Metanephros (tissue), 2 donors: Measurements from ENCODE around the gene SPATA2. TPM values are rescaled to one million over a fixed set of nuclear protein-coding genes. Genes with fewer than 3 reads are reported as not detected.

Source experiments
- small RNA-seq: library from RNA; depleted of rRNA; stranded (forward); fragments of <200 nt; gene quantifications from one replicate; pipeline ENCODE3, GENCODE V24; 2014; ENCODE audit warnings: low replicate concordance
- total RNA-seq: library from RNA; depleted of rRNA; stranded (reverse); fragments of >200 nt; gene quantifications from one replicate; pipeline ENCODE4 v1.2.3, GENCODE V29; 2014

Gene SPATA2, protein sequence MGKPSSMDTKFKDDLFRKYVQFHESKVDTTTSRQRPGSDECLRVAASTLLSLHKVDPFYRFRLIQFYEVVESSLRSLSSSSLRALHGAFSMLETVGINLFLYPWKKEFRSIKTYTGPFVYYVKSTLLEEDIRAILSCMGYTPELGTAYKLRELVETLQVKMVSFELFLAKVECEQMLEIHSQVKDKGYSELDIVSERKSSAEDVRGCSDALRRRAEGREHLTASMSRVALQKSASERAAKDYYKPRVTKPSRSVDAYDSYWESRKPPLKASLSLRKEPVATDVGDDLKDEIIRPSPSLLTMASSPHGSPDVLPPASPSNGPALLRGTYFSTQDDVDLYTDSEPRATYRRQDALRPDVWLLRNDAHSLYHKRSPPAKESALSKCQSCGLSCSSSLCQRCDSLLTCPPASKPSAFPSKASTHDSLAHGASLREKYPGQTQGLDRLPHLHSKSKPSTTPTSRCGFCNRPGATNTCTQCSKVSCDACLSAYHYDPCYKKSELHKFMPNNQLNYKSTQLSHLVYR
- 4.7 TPM for total RNA-seq

DNA sequence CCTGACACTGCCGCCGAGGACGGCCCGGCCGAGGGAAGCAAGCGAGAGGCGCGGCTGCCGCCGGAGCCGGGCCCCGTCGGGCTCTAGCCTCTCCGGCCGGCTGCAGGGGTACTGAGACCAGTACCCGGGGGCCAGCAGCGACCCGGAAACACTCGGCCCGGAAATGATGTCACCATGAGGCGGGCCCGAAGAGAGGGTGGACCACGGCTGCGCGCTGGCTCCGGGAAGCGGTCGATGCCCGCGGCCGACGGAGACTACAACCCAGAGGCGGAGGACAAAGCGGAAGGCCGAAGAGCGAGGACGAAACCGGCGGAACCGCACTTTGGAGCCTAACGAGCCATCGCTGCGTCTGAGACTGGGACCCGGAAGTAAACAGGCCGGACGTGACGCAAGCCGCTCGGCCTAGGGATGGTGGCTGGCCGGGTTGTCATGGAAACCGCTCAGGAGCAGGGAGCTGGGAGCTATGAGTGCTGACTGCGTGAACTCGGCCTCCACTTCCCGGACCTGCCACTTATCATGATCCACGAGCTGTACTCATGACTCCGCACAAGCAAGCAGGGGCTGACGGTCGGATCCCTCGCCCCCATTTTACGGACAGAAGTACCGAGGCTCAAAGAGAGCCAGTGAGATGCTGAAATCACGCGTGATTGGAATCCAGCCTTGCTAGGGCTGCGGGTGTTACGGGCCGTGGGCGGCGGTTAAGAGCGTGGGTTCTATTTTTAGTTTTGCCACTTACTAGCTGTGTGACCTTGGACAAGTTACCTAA lies at the start of gene SPATA2:
TSS of gene SPATA2 (minus strand) at position 150 of the 766 bp plus-strand sequence. CDS start 7,039 bp downstream, outside the sequence.

DNA sequence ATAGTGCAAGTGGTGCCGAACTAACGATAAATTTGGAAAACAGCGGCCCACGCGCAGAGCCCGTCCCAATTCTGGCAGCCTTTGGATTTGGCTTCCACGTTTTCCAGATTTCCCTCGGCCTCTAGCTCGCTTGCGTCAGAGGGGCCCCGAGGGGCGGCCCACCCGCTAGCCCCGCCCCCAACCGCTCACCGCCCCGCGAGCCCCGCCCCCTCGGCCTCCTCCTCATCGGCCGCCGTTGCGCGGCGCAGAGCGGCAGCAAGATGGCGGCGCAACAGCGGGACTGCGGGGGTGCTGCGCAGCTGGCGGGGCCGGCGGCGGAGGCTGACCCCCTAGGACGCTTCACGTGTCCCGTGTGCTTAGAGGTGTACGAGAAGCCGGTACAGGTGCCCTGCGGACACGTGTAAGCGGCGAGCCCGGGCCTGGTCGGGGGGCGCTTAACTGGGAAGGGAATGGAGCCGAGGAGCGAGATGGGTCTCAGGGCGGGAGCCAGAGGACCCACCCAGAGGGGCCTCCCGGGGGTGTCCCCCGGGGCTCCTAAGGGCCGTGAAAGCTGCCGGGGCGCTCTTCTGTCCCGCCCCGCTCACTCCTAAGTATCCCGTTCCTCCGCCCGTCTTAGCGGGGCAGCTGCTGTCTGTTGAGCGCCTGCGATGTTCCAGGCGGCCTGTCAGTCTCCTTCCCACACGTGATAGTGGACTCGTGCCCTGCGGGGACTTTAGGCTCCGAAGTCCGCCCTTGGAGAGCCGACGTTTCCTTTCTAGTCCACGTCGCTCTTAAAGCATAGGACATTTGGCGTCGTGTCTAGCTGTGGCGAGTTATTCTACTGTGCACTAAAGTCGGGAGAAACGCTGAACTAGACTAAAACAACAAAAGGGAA lies 21.1 kb upstream of the SPATA2 start, which contains the start of gene RNF114:
TSS of gene RNF114 (plus strand) at position 245 of the 874 bp plus-strand sequence. CDS start at position 261, 16 bp downstream.

Small RNA genes lying within 50 kb of the gene (small RNA-seq; reads per million reads assigned to genes)
- not detected for gene RF00017
- gene RF00019: not detected

Other genes starting within 250 kb of the SPATA2 start
- gene B4GALT5, start 201.7 kb downstream of the SPATA2 start, total RNA-seq: 30.2 TPM
- 25.6 TPM for gene SLC9A8, start 102.7 kb downstream of the SPATA2 start, total RNA-seq
- 61.7 TPM for gene RNF114, start 20.9 kb upstream of the SPATA2 start, total RNA-seq
- 7.2 TPM for gene SNAI1, start 67.5 kb upstream of the SPATA2 start, total RNA-seq
- 58.7 TPM for gene UBE2V1, start 197.6 kb upstream of the SPATA2 start, total RNA-seq
- 15.2 TPM for gene PEDS1, start 238.2 kb upstream of the SPATA2 start, total RNA-seq